MM.1S (cell line): ENCODE results near the gene DACH2.
A peak's percentile ranks its signal among the peaks of the same experiment; 100 is the strongest.

Source experiments
- DNase-seq: peaks from one replicate; pipeline ENCODE4 v3.0.0-alpha.2; 2015
- H2AFZ ChIP-seq: fragments of 300-600 bp; sonication (generic); 2 replicates; pipeline ENCODE4 v1.6.0; 2016; ENCODE audit warnings: antibody characterized with exemption, low read length
- H3F3A ChIP-seq: fragments of 300-600 bp; sonication (generic); 2 replicates; pipeline ENCODE4 v1.6.1; 2016; ENCODE audit warnings: mild to moderate bottlenecking, antibody characterized with exemption, low read length, moderate library complexity, mixed read lengths; ENCODE audit not compliant: insufficient read depth
- H3K27ac ChIP-seq: fragments of 300-600 bp; sonication (generic); 2 replicates; pipeline ENCODE4 v1.5.1; 2016; ENCODE audit warnings: mild to moderate bottlenecking, low read length
- H3K27me3 ChIP-seq: fragments of 300-600 bp; sonication (generic); replicated peaks from 2 replicates; pipeline ENCODE4 v1.6.0; 2016; ENCODE audit warnings: low read length; ENCODE audit not compliant: insufficient read depth
- H3K36me3 ChIP-seq: fragments of 300-600 bp; sonication (generic); replicated peaks from 2 replicates; pipeline ENCODE4 v1.6.1; 2016; ENCODE audit warnings: mild to moderate bottlenecking, low read length, mixed read lengths; ENCODE audit not compliant: insufficient read depth
- H3K4me1 ChIP-seq: fragments of 300-600 bp; sonication (generic); 2 replicates; pipeline ENCODE4 v1.6.1; 2016; ENCODE audit warnings: low read length, mixed read lengths
- H3K4me2 ChIP-seq: fragments of 300-600 bp; sonication (generic); 2 replicates; pipeline ENCODE4 v1.6.0; 2016; ENCODE audit warnings: low read depth, low read length
- H3K4me3 ChIP-seq: fragments of 300-600 bp; sonication (generic); 2 replicates; pipeline ENCODE4 v1.5.1; 2016; ENCODE audit warnings: low read length, mixed read lengths
- H3K79me2 ChIP-seq: fragments of 300-600 bp; sonication (generic); 2 replicates; pipeline ENCODE4 v1.6.1; 2016; ENCODE audit warnings: mixed run types, low read length, mixed read lengths
- H3K9ac ChIP-seq: fragments of 300-600 bp; sonication (generic); 2 replicates; pipeline ENCODE4 v1.6.1; 2016; ENCODE audit warnings: low read length, mixed read lengths
- H3K9me2 ChIP-seq: fragments of 300-600 bp; sonication (generic); replicated peaks from 2 replicates; pipeline ENCODE4 v1.6.1; 2016; ENCODE audit warnings: mild to moderate bottlenecking, low read length, mixed read lengths; ENCODE audit not compliant: insufficient read depth
- H3K9me3 ChIP-seq: fragments of 300-600 bp; sonication (generic); replicated peaks from 2 replicates; pipeline ENCODE4 v1.6.1; 2016; ENCODE audit warnings: mild to moderate bottlenecking, low read length, mixed read lengths; ENCODE audit not compliant: insufficient read depth
- H4K20me1 ChIP-seq: fragments of 300-600 bp; sonication (generic); 2 replicates; pipeline ENCODE4 v1.6.1; 2016; ENCODE audit warnings: mild to moderate bottlenecking, low read length, moderate library complexity, mixed read lengths; ENCODE audit not compliant: insufficient read depth
- EZH2 ChIP-seq: fragments of 300-600 bp; sonication (generic); optimal IDR thresholded peaks from 2 replicates; pipeline ENCODE3; 2017; ENCODE audit warnings: low read depth, mild to moderate bottlenecking, antibody characterized with exemption, low read length, mixed read lengths
- EZH2phosphoT487 ChIP-seq: fragments of 300-600 bp; sonication (generic); IDR thresholded peaks from 2 replicates; pipeline ENCODE4 v1.6.1; 2018; ENCODE audit warnings: antibody characterized with exemption, low read length
- TF ChIP-seq, protein P1 (sequence below): fragments of 300-600 bp; sonication (generic); IDR thresholded peaks from 2 replicates; pipeline ENCODE4 v1.5.1; 2016; ENCODE audit warnings: antibody characterized with exemption, low read length, mixed read lengths

The DACH2 gene

DNA sequence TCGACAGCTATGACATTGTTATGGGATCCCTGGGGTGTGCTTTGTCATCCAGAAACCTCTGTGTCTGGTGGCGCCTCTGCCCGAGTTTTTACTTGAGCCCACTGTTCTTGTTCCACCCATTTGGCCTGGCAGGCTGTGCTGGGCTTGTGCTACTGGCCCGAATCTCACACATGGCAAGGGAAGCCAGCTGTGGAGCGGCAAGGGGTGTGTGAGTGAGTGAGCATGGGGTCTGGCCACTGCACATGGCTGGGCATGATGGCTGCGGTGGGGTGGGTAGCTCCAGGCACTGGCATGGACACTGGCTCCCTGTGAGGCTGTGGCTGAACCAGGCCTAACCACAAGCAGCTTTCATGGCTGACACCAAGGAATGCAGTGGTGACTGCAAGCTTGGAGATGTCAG, 89.2 kb downstream of the DACH2 start:
- Histone ChIP-seq H3K4me1 (no peaks in the 10 kb centered on the region), H2AFZ (no peak overlapping the region), H3K9me3 (no peaks in the 10 kb centered on the region), H4K20me1 (no peaks in the 10 kb centered on the region), H3K4me3 (no peak overlapping the region), H3K27me3 (no peaks in the 10 kb centered on the region), H3K9ac (no peak overlapping the region), H3K27ac (no peak overlapping the region), H3K36me3 (no peaks in the 10 kb centered on the region), H3F3A (no peaks in the 10 kb centered on the region), H3K9me2 (no peaks in the 10 kb centered on the region), H3K79me2 (no peaks in the 10 kb centered on the region), H3K4me2 (no peak overlapping the region)
- DNase-seq: no peak
- TF ChIP-seq EZH2phosphoT487: no peak

- H3K4me2 ChIP-seq: no peak overlapping the region
- H3K27me3 ChIP-seq: no peaks in the 10 kb centered on the region
- H4K20me1 ChIP-seq: no peaks in the 10 kb centered on the region
- no peak overlapping the region for H2AFZ ChIP-seq
- H3K4me3 ChIP-seq: no peak overlapping the region
- H3K27ac ChIP-seq: no peak overlapping the region
- DNase-seq: no peak
- no peaks in the 10 kb centered on the region for H3K79me2 ChIP-seq
- no peaks in the 10 kb centered on the region for H3K4me1 ChIP-seq
- no peaks in the 10 kb centered on the region for H3K9me2 ChIP-seq
- no peaks in the 10 kb centered on the region for H3K9me3 ChIP-seq
- H3K36me3 ChIP-seq: no peaks in the 10 kb centered on the region
- no peaks in the 10 kb centered on the region for H3F3A ChIP-seq
- no peak for TF ChIP-seq EZH2
- TF ChIP-seq, protein P1, sequence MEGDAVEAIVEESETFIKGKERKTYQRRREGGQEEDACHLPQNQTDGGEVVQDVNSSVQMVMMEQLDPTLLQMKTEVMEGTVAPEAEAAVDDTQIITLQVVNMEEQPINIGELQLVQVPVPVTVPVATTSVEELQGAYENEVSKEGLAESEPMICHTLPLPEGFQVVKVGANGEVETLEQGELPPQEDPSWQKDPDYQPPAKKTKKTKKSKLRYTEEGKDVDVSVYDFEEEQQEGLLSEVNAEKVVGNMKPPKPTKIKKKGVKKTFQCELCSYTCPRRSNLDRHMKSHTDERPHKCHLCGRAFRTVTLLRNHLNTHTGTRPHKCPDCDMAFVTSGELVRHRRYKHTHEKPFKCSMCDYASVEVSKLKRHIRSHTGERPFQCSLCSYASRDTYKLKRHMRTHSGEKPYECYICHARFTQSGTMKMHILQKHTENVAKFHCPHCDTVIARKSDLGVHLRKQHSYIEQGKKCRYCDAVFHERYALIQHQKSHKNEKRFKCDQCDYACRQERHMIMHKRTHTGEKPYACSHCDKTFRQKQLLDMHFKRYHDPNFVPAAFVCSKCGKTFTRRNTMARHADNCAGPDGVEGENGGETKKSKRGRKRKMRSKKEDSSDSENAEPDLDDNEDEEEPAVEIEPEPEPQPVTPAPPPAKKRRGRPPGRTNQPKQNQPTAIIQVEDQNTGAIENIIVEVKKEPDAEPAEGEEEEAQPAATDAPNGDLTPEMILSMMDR: no peak
- TF ChIP-seq EZH2phosphoT487: no peak
- no peak overlapping the region for H3K9ac ChIP-seq
Measured at GRCh38 chrX:86241547-86241946, 93.3 kb downstream of the DACH2 start.

DNA sequence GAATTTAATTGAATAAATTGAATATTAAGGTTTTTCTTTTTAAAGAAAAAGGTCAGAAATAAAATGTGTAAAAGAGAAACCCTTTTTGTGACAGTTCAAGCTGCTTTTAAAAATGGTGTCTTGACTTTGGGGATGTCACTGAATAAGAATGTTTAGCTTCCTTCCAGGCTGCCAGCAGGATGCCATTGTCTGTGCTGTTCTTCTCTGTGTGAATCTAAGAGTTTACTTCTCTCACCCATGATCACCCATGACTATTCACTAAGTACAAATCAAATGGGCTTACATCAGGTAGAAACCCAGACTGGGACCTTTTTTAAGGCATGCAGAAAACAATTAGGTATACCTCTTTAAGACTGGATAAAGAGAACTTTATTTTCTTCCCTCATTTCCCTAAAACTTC, 115.3 kb downstream of the DACH2 start:
- H3K36me3 ChIP-seq: no peaks in the 10 kb centered on the region
- TF ChIP-seq EZH2 (no peak), EZH2phosphoT487 (no peak)
- TF ChIP-seq, protein P1: no peak

GRCh38 chrX:86295293-86295692, 147.0 kb downstream of the DACH2 start:
- Histone ChIP-seq H3K9ac (no peak overlapping the region), H3F3A (no peaks in the 10 kb centered on the region), H4K20me1 (no peaks in the 10 kb centered on the region), H3K4me3 (no peak overlapping the region), H3K27me3 (no peaks in the 10 kb centered on the region), H3K9me3 (no peaks in the 10 kb centered on the region), H3K36me3 (no peaks in the 10 kb centered on the region), H3K79me2 (no peaks in the 10 kb centered on the region), H3K4me2 (peak overlapping the region; percentile 13; the same call in 1 of the 2 replicates), H2AFZ (no peak overlapping the region), H3K27ac (no peak overlapping the region), H3K4me1 (no peaks in the 10 kb centered on the region), H3K9me2 (no peaks in the 10 kb centered on the region)
- DNase-seq: peak; percentile 23
- TF ChIP-seq EZH2: no peak
- TF ChIP-seq EZH2phosphoT487: no peak
- TF ChIP-seq, protein P1: no peak

More for the DNA sequence above, 115.3 kb downstream of the DACH2 start:
- H3K4me1 ChIP-seq: no peaks in the 10 kb centered on the region
- H3K9me2 ChIP-seq: no peaks in the 10 kb centered on the region
- no peak overlapping the region for H2AFZ ChIP-seq
- H3K79me2 ChIP-seq: no peaks in the 10 kb centered on the region
- H3K27ac ChIP-seq: no peak overlapping the region
- no peak overlapping the region for H3K4me3 ChIP-seq
- no peaks in the 10 kb centered on the region for H3K9me3 ChIP-seq
- no peaks in the 10 kb centered on the region for H3F3A ChIP-seq
- no peak overlapping the region for H3K4me2 ChIP-seq
- no peaks in the 10 kb centered on the region for H4K20me1 ChIP-seq
- no peaks in the 10 kb centered on the region for H3K27me3 ChIP-seq
- H3K9ac ChIP-seq: no peak overlapping the region
- no peak for DNase-seq
